Measurements from ENCODE around the gene NKX1-1.
"Not testable (repeated sequence)": the region's sequence is repeated elsewhere in the genome, so short reads cannot be mapped to it uniquely, and the experiment has no call there.

Gene NKX1-1

DNA sequence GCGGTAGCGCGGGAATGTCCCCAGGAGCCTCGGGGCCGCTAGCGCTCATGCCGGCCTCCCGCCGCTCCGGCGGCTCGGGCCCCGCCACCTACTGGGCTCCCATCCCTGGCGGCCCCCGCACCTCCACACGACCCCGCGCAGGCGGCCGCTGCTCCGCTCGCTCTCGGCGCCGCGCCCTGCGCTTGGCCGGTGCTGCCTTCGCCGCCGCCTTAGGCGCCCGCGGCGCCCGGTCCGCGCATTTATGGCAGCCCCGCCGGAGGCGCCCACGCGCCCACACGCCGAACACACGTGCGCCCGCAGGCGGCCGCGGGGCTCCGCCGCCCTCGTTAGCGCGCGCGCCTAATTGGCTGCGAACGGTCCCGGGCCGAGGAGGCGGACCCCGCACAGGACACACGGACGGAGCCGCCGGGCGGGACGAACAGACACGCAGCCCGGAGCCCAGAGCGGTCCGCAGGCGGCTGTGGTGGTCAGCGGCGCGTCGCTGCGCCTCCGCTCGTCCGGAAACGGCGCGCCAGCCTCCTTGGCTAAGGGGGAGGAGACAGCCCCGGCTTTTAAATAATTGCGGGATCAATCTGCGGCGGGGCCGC is at the start of gene NKX1-1:
Gene NKX1-1 (minus strand): TSS at position 49 of the 587 bp plus-strand sequence. CDS start 0 bp downstream, at position 49.
- H3K4me3 Mint-ChIP-seq, result peak within 1 kb of the TSS; percentile 44
- H3K9me3 Mint-ChIP-seq, result no peaks in the 10 kb centered on the region
- H3K27ac Mint-ChIP-seq, result peak within 1 kb of the TSS; percentile 80
- peaks cover 40% of the 10 kb centered on the region for H3K27me3 Mint-ChIP-seq (ENCODE audit: low read depth)
- H3K36me3 Mint-ChIP-seq (ENCODE audit: low read depth), result peaks cover 5% of the 10 kb centered on the region
- H3K4me1 Mint-ChIP-seq (ENCODE audit: low read depth), result peaks cover 4% of the 10 kb centered on the region

DNA sequence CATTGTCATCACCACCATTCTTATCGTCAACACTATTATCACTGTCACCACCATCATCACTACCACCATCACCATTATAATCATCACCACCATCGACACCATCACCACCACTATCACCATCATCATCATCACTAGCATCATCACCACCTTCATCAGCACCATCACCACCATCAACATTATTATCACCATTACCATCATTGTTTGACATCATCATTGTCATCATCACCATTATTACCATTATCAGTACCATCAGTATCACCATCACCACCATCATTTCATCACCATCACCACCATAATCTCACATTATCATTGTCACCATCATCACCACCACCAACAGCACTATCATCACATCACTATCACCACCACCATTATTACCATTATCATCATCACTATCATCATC is 47.5 kb upstream of the NKX1-1 start:
- no peaks in the 10 kb centered on the region for H3K4me1 Mint-ChIP-seq (ENCODE audit: low read depth)
- peaks cover 8% of the 10 kb centered on the region for H3K27me3 Mint-ChIP-seq (ENCODE audit: low read depth)
- no peak overlapping the region for H3K27ac Mint-ChIP-seq
- H3K9me3 Mint-ChIP-seq, result peaks cover 30% of the 10 kb centered on the region
- H3K4me3 Mint-ChIP-seq, result no peak overlapping the region
- no peaks in the 10 kb centered on the region for H3K36me3 Mint-ChIP-seq (ENCODE audit: low read depth)

DNA sequence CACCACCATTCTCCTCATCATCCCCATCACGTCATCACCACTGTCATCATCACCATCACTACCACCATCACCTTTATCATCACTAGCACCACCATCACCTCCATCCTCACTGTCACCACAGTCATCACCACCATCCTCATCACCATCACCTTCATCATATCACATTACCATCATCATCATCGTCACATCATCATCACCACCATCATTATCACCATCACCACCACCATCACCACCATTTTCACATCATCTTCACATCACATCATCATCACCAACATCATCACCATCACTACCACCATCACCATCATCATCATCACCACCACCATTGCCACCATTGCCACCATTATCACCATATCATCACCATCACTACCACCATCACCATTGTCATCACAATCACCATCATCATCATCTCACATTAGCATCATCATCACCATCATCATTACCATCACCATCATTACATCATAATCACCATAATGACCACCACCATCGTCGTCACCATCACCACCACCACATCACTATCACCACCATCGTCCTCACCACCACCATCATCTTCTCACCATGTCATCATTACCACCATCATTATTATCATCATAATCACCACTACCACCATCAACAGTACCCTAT is 46.3 kb upstream of the NKX1-1 start:
- H3K4me3 Mint-ChIP-seq, result no peak overlapping the region

DNA sequence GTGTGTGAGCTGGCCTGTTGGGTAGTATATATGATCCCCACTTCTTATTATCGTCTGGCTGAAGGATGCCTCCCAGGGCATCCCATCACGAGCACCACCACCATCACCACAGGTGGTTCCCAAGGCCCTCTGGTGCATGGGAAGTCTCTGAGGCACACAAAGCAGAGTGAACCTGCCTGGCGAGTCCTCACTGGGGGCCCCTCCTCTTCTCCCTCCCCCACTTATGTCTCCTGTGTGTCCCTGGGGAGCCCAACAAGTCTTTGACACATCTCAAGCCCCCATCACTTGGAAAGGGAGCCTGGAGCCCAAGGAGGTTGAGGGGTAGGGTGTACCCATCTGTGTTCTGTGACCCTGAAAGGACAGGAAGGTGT is 45.5 kb upstream of the NKX1-1 start:
- H3K27ac Mint-ChIP-seq, result no peak overlapping the region
- no peak overlapping the region for H3K4me3 Mint-ChIP-seq
- H3K36me3 Mint-ChIP-seq (ENCODE audit: low read depth), result no peaks in the 10 kb centered on the region
- peaks cover 23% of the 10 kb centered on the region for H3K9me3 Mint-ChIP-seq
- no peaks in the 10 kb centered on the region for H3K27me3 Mint-ChIP-seq (ENCODE audit: low read depth)
- H3K4me1 Mint-ChIP-seq (ENCODE audit: low read depth), result no peaks in the 10 kb centered on the region

More for the DNA sequence above, 46.3 kb upstream of the NKX1-1 start:
- Mint-ChIP-seq H3K4me1 (ENCODE audit: low read depth) (no peaks in the 10 kb centered on the region), H3K27me3 (ENCODE audit: low read depth) (no peaks in the 10 kb centered on the region), H3K36me3 (ENCODE audit: low read depth) (no peaks in the 10 kb centered on the region), H3K9me3 (peaks cover 26% of the 10 kb centered on the region), H3K27ac (no peak overlapping the region)

DNA sequence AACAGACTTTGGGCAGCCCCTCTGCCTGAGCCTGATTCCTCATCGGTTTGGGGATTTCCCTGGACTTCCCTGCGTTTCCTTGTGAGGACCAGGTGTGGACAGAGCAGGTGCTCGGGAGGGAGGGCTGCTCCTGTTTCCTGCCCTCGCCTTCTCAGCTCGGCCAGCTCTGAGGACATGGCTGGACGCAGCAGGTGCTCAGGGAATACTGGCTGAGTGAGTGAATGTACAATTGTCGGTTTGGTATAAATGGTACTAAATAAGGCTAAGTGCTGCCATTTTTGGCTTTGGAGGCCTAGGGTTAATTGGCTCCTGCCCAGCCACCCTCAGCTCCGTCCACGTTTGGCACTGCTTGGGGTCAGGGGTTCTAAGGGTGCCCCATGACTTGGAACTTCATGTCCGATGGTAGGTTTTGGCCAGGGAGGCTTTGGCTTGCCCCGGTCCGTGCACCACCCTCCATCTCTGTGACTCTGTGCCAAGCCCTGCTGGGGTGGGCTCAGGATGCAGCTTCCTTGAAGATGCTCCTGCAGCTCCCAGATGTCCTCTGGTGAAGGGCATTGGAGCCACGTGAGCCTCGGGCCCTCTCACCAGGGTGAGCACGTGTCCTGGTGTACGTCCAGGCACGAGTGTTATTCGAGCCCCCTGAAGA is 45.0 kb upstream of the NKX1-1 start:
- H3K4me3 Mint-ChIP-seq, result no peak overlapping the region
- H3K4me1 Mint-ChIP-seq (ENCODE audit: low read depth), result no peaks in the 10 kb centered on the region
- no peaks in the 10 kb centered on the region for H3K36me3 Mint-ChIP-seq (ENCODE audit: low read depth)
- peaks cover 22% of the 10 kb centered on the region for H3K9me3 Mint-ChIP-seq
- H3K27me3 Mint-ChIP-seq (ENCODE audit: low read depth), result no peaks in the 10 kb centered on the region
- no peak overlapping the region for H3K27ac Mint-ChIP-seq

DNA sequence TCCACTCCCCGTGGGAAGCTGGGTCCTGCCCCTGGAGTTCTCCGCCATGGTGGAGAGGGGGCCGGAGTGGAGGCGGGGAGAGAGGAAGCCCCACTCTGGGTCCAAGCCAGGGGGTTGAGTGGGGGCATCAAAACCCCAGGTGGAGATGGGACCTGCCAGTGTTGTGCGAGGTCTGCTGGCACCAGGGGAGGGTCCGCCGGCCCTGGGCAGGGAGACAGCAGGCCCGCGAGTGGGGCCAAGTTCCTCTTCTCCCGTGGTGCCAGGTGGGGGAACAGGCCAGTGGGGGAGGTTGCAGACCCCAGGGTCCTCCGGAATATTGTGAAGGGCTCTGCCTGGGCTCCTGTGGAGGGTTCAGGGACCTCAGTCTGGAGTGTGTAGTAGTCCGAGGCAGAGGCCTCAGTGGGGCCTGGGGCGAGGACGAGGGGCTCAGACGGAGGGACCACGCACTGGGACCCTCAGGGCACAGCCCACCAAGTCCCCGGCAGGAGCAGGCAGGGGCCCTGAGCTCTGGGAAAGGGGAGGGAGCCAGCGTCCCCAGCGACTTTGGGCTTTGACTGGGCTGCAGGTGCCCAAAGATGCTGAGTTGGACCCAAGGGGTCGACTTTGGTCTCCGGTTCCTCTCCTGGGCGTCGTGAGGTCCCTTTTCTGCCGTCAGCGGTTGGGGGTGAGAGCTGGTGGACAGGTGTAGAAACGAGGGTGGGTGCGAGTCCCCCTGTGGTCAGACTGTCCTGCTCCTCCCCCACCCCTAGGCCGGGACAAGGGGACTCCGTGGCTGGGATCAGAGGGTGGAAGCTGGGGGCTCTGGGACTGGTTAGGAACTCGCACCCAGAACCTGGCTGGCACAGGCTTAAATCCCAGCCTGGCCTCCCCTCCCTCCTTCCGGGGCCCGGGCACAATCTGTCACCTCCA is 43.8 kb upstream of the NKX1-1 start:
- Mint-ChIP-seq H3K27ac (no peak overlapping the region), H3K4me3 (no peak overlapping the region), H3K4me1 (ENCODE audit: low read depth) (no peaks in the 10 kb centered on the region), H3K27me3 (ENCODE audit: low read depth) (no peaks in the 10 kb centered on the region), H3K36me3 (ENCODE audit: low read depth) (no peaks in the 10 kb centered on the region), H3K9me3 (peaks cover 22% of the 10 kb centered on the region)

DNA sequence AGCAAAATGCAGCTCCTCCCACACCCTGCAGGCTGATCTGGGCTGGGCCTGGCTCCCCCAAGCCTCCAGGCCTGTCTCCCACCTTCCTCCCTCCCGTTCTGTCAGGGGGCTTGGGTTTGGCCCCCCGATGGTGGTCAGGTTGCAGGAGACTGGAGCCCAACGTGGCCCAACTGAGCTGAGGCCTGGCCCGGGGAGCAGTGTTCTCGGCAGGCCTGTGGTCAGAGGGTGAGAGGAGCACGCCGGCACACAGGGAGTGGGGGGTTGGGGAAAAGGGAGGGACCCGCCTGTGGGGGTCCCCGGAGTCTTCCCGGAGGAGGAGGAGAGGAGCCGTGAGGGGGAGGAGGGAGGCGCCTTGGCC is 43.2 kb upstream of the NKX1-1 start:
- Mint-ChIP-seq H3K27me3 (ENCODE audit: low read depth) (no peaks in the 10 kb centered on the region), H3K4me3 (no peak overlapping the region), H3K4me1 (ENCODE audit: low read depth) (no peaks in the 10 kb centered on the region), H3K9me3 (peaks cover 22% of the 10 kb centered on the region), H3K27ac (no peak overlapping the region), H3K36me3 (ENCODE audit: low read depth) (no peaks in the 10 kb centered on the region)

DNA sequence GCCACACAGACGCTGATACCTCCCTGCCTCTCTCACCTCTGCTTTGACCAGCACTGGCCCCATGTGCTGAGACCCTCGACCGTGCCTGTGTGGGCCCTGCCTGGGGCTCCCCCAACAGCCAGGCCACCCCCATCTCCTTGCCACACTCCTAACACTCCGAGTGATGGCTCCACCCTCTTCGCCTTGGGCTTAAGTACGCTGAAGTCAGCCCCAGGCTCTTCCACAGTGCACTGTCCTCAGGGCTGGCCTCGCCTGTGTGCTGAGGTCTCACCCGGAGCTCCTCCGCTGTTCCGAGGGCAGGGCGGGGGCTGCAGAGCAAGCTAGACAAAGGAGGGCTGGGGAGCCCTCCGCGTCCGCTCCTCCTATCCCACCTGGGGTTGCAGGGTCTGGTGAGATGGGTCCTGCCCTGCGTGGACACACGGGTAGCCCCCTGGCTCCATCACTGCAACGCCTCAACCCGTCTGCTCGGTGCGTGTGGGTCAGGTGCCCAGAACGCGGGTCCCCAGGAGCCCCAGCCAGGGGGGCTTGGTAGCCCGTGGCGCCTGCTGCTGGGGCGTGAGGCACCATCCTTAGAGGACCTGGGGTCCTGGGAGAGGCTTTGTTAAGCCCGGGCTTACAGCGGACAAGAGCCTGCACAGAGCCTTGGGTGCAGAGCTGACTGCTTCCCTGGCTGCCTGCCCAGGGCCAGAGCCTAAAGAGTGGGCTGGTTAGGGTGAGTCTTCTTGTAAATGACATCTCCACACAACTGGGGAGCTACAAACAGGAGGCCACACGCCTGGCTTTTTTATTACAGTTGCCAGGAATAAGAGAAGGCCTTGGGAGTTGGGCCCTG is 42.6 kb upstream of the NKX1-1 start:
- H3K27ac Mint-ChIP-seq, result no peak overlapping the region
- no peaks in the 10 kb centered on the region for H3K4me1 Mint-ChIP-seq (ENCODE audit: low read depth)

DNA sequence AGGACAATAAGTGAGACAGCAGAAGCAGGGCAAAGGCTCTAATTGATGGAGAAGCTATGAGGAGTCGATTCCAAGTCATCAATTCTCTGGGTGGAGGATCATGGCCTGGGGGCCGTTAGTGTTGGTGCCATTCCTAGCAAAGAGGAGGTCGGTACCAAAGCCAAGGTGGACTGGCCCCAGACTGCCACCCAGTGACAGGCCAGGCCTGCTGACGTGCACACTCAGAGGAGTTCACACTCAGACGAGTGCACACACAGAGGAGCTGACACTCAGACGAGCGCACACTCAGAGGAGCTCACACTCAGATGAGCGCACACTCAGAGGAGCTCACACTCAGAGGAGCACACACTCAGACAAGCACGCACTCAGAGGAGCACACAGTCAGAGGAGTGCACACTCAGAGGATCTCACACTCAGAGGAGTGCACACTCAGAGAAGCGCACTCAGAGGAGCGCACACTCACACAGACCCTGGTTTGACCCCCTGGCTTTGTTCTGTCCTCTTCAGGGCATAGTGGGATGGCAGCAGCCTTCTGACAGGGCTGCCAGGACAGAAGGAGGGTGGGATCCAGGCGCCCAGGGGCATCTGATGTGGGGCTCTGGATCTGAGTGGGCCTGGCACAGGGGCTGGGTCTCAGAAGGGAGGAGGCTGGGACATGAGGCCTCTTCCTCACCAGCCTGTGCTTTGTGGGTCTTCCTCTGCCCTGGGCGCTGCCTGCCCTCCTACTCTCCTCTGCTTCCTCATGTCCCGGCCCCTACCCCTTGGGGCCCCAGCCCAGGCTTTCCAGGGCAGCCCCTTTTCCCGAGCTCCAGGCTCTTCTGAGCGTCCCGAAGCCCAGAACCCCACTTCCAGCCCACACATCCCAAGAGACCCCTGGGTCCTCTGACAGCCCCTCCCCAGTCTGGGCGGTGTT is 41.7 kb upstream of the NKX1-1 start:
- no peaks in the 10 kb centered on the region for H3K27me3 Mint-ChIP-seq (ENCODE audit: low read depth)
- no peaks in the 10 kb centered on the region for H3K4me1 Mint-ChIP-seq (ENCODE audit: low read depth)
- H3K9me3 Mint-ChIP-seq, result peaks cover 9% of the 10 kb centered on the region
- H3K27ac Mint-ChIP-seq, result no peak overlapping the region
- no peak overlapping the region for H3K4me3 Mint-ChIP-seq
- no peaks in the 10 kb centered on the region for H3K36me3 Mint-ChIP-seq (ENCODE audit: low read depth)

More for the DNA sequence above, 42.6 kb upstream of the NKX1-1 start:
- Mint-ChIP-seq H3K36me3 (ENCODE audit: low read depth) (no peaks in the 10 kb centered on the region), H3K27me3 (ENCODE audit: low read depth) (no peaks in the 10 kb centered on the region), H3K9me3 (peaks cover 18% of the 10 kb centered on the region), H3K4me3 (no peak overlapping the region)

DNA sequence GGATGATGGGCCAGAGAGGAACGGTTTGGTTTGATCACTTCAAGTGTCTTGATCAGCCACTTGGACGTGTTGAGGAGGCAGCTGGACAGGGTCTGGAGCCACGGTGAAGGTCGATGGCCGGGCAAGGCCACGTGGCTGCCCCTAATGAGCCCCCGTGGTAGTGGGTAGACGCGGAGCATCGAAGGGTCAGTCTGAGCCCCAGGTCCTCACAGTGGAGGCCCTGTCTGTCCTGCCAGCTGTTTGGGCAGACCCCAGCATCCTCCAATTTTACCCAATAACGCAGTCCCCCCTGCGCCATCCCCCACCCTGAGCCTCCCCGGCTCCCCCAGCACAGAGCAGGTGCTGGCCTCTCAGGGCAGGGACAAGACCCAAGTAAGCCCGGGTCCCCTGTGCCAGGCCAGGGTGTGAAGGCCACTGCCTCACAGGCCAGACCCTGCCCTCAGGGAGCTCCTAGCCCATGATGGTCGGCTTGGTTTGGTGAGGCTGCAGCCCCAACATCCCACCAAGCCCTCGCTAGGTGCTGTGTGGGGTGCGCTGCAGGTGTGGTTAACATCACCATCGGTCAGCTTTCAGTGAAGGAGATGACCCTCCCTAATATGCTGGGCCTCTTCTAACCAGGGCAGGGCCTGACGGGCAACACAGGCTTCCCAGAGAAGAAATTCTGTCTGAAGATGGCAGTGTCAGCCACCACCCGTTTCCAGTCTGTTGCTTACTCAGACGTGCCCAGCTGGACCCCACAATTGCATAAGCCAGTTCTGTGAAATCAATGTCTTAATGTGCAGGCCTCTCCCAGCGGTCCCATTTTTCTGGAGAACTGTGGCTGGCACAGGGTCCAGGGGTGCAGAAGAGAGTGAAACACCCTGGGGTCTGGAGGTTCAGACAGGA is 40.5 kb upstream of the NKX1-1 start:
- Mint-ChIP-seq H3K36me3 (ENCODE audit: low read depth) (no peaks in the 10 kb centered on the region), H3K4me1 (ENCODE audit: low read depth) (no peaks in the 10 kb centered on the region), H3K9me3 (no peaks in the 10 kb centered on the region), H3K4me3 (no peak overlapping the region), H3K27me3 (ENCODE audit: low read depth) (no peaks in the 10 kb centered on the region), H3K27ac (no peak overlapping the region)

DNA sequence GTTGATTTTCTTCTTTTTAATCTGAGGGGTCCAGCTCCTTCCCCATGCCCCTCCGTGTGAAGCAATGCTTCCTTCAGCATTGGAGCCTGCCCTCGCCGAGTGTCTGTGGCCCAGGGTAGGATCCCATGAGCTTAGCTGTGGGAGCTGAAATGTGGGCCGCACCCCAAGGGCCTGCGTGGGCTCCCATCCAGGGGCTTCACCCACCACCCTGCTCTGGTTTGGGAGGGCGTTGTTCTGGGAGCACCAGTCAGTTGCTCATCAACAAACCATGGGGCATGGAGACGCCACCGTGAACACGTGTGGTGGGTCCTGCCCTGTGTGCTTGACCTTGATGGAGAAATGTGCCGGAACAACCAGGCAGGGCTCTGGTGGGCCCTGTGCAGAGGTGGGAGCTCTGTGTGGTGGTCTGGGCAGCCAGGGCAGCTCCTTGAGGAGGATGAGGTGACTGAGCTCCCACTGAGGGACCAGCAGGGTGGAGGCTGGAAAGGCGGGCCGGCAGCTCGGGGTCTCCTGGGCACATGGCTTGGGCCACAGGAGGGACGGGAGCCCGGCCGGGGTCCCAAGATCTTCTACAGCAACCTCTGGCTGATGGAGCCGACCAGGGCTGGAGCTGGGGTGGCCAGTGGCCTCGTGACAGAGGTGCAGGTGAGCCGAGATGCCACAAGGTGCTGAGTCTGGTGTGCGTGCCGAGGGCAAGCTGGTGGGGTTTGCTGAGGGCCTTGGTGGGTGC is 39.6 kb upstream of the NKX1-1 start:
- H3K27me3 Mint-ChIP-seq (ENCODE audit: low read depth), result no peaks in the 10 kb centered on the region
- H3K27ac Mint-ChIP-seq, result no peak overlapping the region
- no peak overlapping the region for H3K4me3 Mint-ChIP-seq
- H3K9me3 Mint-ChIP-seq, result no peaks in the 10 kb centered on the region
- no peaks in the 10 kb centered on the region for H3K4me1 Mint-ChIP-seq (ENCODE audit: low read depth)
- no peaks in the 10 kb centered on the region for H3K36me3 Mint-ChIP-seq (ENCODE audit: low read depth)

DNA sequence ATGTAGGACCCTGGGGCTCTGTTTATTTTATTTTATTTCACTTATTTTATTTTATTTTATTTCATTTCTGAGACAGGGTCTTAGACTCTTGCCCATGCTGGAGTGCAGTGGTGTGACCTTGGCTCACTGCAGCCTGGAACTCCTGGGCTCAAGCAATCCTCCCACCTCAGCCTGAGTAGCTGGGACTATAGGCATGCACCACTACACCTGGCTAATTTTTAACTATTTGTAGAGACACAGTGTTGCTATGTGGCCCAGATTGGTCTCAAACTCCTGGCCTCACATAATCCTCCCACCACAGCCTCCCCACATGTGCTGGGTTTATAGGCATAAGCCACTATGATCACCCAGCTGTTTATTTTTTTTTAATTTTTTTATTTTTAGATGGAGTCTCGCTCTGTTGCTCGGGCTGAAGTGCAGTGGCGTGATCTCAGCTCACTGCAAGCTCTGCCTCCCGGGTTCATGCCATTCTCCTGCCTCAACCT is 37.5 kb upstream of the NKX1-1 start:
- H3K9me3 Mint-ChIP-seq; H3K27me3 Mint-ChIP-seq (ENCODE audit: low read depth); H3K4me1 Mint-ChIP-seq (ENCODE audit: low read depth); H3K36me3 Mint-ChIP-seq (ENCODE audit: low read depth); H3K27ac Mint-ChIP-seq; H3K4me3 Mint-ChIP-seq: not testable (repeated sequence)

All from T-helper 1 cell treated with Interleukin-12 subunit alpha and Interleukin-12 subunit beta and Interleukin-4 antibody, amounts not matched to agents 30 μg/mL and 1 μg/mL, for 36 hours (primary cell).